NB4 (cell line): Measurements from ENCODE around the gene SLC7A8.

Experiments used
- MYC ChIP-seq: IDR thresholded peaks from 2 replicates; pipeline ENCODE4 v1.6.1; 2011; ENCODE audit warnings: low read depth, low read length
- POLR2A ChIP-seq: IDR thresholded peaks from 2 replicates; pipeline ENCODE4 v1.6.1; 2011; ENCODE audit warnings: mild to moderate bottlenecking; ENCODE audit not compliant: insufficient read length; ENCODE audit errors: extremely low read depth
- TF ChIP-seq, protein P1 (sequence below): IDR thresholded peaks from one replicate; pipeline ENCODE4 v1.5.1; 2012; ENCODE audit warnings: low read depth, low read length

GRCh38 chr14:23202001-23202400, 18.5 kb upstream of the SLC7A8 start:
- TF ChIP-seq, protein P1, sequence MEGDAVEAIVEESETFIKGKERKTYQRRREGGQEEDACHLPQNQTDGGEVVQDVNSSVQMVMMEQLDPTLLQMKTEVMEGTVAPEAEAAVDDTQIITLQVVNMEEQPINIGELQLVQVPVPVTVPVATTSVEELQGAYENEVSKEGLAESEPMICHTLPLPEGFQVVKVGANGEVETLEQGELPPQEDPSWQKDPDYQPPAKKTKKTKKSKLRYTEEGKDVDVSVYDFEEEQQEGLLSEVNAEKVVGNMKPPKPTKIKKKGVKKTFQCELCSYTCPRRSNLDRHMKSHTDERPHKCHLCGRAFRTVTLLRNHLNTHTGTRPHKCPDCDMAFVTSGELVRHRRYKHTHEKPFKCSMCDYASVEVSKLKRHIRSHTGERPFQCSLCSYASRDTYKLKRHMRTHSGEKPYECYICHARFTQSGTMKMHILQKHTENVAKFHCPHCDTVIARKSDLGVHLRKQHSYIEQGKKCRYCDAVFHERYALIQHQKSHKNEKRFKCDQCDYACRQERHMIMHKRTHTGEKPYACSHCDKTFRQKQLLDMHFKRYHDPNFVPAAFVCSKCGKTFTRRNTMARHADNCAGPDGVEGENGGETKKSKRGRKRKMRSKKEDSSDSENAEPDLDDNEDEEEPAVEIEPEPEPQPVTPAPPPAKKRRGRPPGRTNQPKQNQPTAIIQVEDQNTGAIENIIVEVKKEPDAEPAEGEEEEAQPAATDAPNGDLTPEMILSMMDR = no peak
- TF ChIP-seq POLR2A (no peak), MYC (no peak)
